Upper lobe of left lung (tissue), 6 donors: Measurements from ENCODE around the gene CPA1. TPM values are rescaled to one million over a fixed set of nuclear protein-coding genes. Genes with fewer than 3 reads are reported as not detected.
A peak's percentile ranks its signal among the peaks of the same experiment; 100 is the strongest.

Experiments
- ATAC-seq, 2 donors: fragments of 200-7000 bp; cut with Tn5 transposase; one replicate each; pipeline ENCODE4 v1.9.1; 2022; ENCODE audit warnings: mild to moderate bottlenecking in 2 of 2, moderate library complexity in 2 of 2; ENCODE audit not compliant: low FRiP score in 2 of 2
- DNase-seq, 2 donors: peaks; one replicate each; pipeline ENCODE4 v3.0.0-alpha.2; 2019 to 2020
- H3K27ac ChIP-seq, 4 donors: fragments of 200-600 bp; sonication (generic); one replicate each; pipeline ENCODE4 v1.5.1; 2016 to 2019
- H3K27me3 ChIP-seq, 4 donors: fragments of 200-600 bp; sonication (generic); one replicate each; pipeline ENCODE4 v1.5.1; 2017 to 2019
- H3K36me3 ChIP-seq, 4 donors: fragments of 200-600 bp; sonication (generic); one replicate each; pipeline ENCODE4 v1.5.1; 2016 to 2019
- H3K4me1 ChIP-seq, 4 donors: fragments of 200-600 bp; sonication (generic); one replicate each; pipeline ENCODE4 v1.5.1; 2018 to 2019
- H3K4me3 ChIP-seq, 4 donors: fragments of 200-600 bp; sonication (generic); one replicate each; pipeline ENCODE4 v1.5.1; 2017 to 2019; ENCODE audit warnings: mild to moderate bottlenecking in 2 of 4, moderate library complexity in 1 of 4
- H3K9me3 ChIP-seq, 4 donors: fragments of 200-600 bp; sonication (generic); one replicate each; pipeline ENCODE4 v1.5.1; 2018 to 2019
- CTCF ChIP-seq, 6 experiments: fragments of 450-650 bp in 4 of 6; fragments of 200-600 bp in 2 of 6; sonication (generic) in 2 of 6; IDR thresholded peaks; one replicate each; pipeline ENCODE4 v1.5.1; 2016 to 2019; ENCODE audit warnings: antibody characterized with exemption in 6 of 6
- EP300 ChIP-seq, 4 donors: sonication (generic); formaldehyde crosslinking; IDR thresholded peaks; one replicate each; pipeline ENCODE4 v1.5.1; 2017; ENCODE audit warnings: antibody characterized with exemption in 4 of 4, control low read depth in 2 of 4
- POLR2A ChIP-seq, 4 donors: fragments of 450-650 bp; IDR thresholded peaks; one replicate each; pipeline ENCODE4 v1.5.1; 2016 to 2017; ENCODE audit warnings: antibody characterized with exemption in 4 of 4, mild to moderate bottlenecking in 2 of 4
- POLR2AphosphoS5 ChIP-seq, 2 donors: sonication (generic); formaldehyde crosslinking; IDR thresholded peaks; one replicate each; pipeline ENCODE4 v1.5.1; 2017; ENCODE audit warnings: antibody characterized with exemption in 2 of 2
- WGBS, 2 donors: methylation state at CpG; one replicate each; pipeline ENCODE4 v1.1.5; 2017 to 2018; 5-methylcytosine and 5-hydroxymethylcytosine counted together
- total RNA-seq, 6 donors: library from RNA; depleted of rRNA in 4 of 6; stranded (reverse); fragments of >200 nt in 4 of 6; gene quantifications; one replicate each; pipeline versions ENCODE4 v1.1.0 to v1.2.1, GENCODE V29; 2016 to 2021
- donor health status: DM: no; HTN: no; CAD: no; lungs with moderate emphysema.
- donor health status: DM: no; HTN: yes; CAD: no; lungs with severe emphysema.

CPA1 gene
- total RNA-seq, 6 donors from 2014 or later: 12.6 to 21.8 TPM; not detected in 4

GRCh38 chr7:130349911-130350782 lies 30.1 kb upstream of the CPA1 start:
- no peak overlapping the region for H3K4me3 ChIP-seq
- peaks cover 0 to 7% (median 4%) of the 10 kb centered on the region in 4 donors for H3K4me1 ChIP-seq
- H3K27ac ChIP-seq: peak overlapping the region in 3 of 4 donors; percentile 10 to 58 (median 26)
- H3K27me3 ChIP-seq: no peaks in the 10 kb centered on the region
- TF ChIP-seq EP300 (IDR thresholded peaks at IDR 0.05) (no peak), POLR2A (IDR thresholded peaks at IDR 0.05) (no peak), POLR2AphosphoS5 (IDR thresholded peaks at IDR 0.05) (no peak), CTCF (IDR thresholded peaks at IDR 0.05) (no peak)
- ATAC-seq: no peak
- no peaks in the 10 kb centered on the region for H3K9me3 ChIP-seq
- DNase-seq: no peak
- no peaks in the 10 kb centered on the region for H3K36me3 ChIP-seq
- WGBS, 2 donors: 65 to 71% methylated on average over 16 of the region's 16 CpGs

- H3K27ac ChIP-seq: peak overlapping the region; percentile 10 to 71 (median 51)
- peak in 1 of 2 donors; percentile 11 for DNase-seq
Measured at GRCh38 chr7:130350945-130351790, 29.1 kb upstream of the CPA1 start.

GRCh38 chr7:130351791-130352090 lies 28.6 kb upstream of the CPA1 start:
- 59 to 66% methylated on average over 6 of the region's 6 CpGs for WGBS, 2 donors
- H3K36me3 ChIP-seq: no peaks in the 10 kb centered on the region
- ATAC-seq: no peak
- no peaks in the 10 kb centered on the region for H3K27me3 ChIP-seq
- no peak overlapping the region for H3K4me3 ChIP-seq
- TF ChIP-seq POLR2A (IDR thresholded peaks at IDR 0.05) (no peak), EP300 (IDR thresholded peaks at IDR 0.05) (no peak), POLR2AphosphoS5 (IDR thresholded peaks at IDR 0.05) (no peak), CTCF (IDR thresholded peaks at IDR 0.05) (no peak)
- H3K4me1 ChIP-seq: peaks cover 4 to 12% (median 7%) of the 10 kb centered on the region in 4 donors
- no peaks in the 10 kb centered on the region for H3K9me3 ChIP-seq
- DNase-seq: no peak
- peak overlapping the region; percentile 21 to 71 (median 51) for H3K27ac ChIP-seq

More at GRCh38 chr7:130350945-130351790, 29.1 kb upstream of the CPA1 start:
- H3K36me3 ChIP-seq: no peaks in the 10 kb centered on the region
- H3K27me3 ChIP-seq: no peaks in the 10 kb centered on the region
- no peak for TF ChIP-seq EP300 (IDR thresholded peaks at IDR 0.05)
- TF ChIP-seq POLR2A (IDR thresholded peaks at IDR 0.05): no peak
- no peak for TF ChIP-seq CTCF (IDR thresholded peaks at IDR 0.05)
- peak; percentile 19 to 28 for ATAC-seq
- no peaks in the 10 kb centered on the region for H3K9me3 ChIP-seq
- WGBS, 2 donors: 56 to 57% methylated on average over 19 to 20 of the region's 20 CpGs
- H3K4me3 ChIP-seq: no peak overlapping the region
- peaks cover 4 to 12% (median 7%) of the 10 kb centered on the region in 4 donors for H3K4me1 ChIP-seq

DNA sequence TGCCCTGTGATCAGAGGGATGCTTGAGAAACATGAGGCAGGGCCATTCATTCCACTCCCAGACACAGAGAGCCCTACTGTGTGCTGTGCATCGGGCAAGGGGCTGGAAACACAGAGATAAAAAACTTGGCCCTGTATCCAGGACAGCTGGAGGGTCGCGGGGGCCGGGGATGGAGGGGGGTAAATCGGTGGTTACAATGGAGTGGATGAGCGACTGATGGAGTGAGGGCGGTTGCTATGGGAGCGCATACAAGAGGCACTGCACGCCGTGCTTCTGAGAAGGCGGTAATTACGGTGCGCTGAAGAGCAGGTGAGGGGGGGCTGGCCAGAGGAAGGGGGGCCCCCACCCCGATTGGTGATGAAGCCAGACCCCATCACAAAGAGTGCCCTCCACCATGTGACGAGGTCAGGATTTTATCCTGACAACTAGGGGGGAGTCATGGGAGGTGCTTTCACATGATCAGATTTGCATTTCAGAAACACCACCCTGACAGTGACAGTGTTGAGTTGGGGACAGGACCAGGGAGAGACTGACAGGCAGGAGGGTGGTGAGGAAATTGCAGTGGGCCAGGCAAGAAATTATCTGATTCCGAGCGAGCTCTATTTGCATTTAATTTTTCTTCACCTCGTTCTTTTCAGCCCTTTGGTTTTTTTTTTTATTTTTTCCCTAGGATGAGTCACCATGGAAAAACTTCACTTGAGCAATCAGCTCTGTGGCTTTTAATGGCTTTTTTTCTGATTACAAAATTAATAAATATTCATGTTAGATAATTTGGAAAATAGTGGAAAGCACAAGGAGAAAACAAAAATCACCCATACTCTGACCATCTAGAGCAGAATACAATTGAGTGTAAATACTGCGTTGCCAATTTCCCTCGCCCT lies 27.9 kb upstream of the CPA1 start:
- no peak for TF ChIP-seq POLR2A (IDR thresholded peaks at IDR 0.05)
- TF ChIP-seq CTCF (IDR thresholded peaks at IDR 0.05): no peak
- TF ChIP-seq POLR2AphosphoS5 (IDR thresholded peaks at IDR 0.05): no peak
- no peak for TF ChIP-seq EP300 (IDR thresholded peaks at IDR 0.05)
- Histone ChIP-seq H3K4me1 (peaks cover 4 to 12% (median 7%) of the 10 kb centered on the region in 4 donors), H3K9me3 (no peaks in the 10 kb centered on the region), H3K27me3 (no peaks in the 10 kb centered on the region), H3K36me3 (no peaks in the 10 kb centered on the region), H3K27ac (peak overlapping the region; percentile 21 to 71 (median 51)), H3K4me3 (no peak overlapping the region)
- DNase-seq (no peak), ATAC-seq (peak in 1 of 2 donors; percentile 3)
- 47 to 59% methylated on average over 20 of the region's 20 CpGs for WGBS, 2 donors
